Measurements from ENCODE around the gene TNFAIP8L3.
"Not testable (repeated sequence)": the region's sequence is repeated elsewhere in the genome, so short reads cannot be mapped to it uniquely, and the experiment has no call there.

Gene TNFAIP8L3

DNA sequence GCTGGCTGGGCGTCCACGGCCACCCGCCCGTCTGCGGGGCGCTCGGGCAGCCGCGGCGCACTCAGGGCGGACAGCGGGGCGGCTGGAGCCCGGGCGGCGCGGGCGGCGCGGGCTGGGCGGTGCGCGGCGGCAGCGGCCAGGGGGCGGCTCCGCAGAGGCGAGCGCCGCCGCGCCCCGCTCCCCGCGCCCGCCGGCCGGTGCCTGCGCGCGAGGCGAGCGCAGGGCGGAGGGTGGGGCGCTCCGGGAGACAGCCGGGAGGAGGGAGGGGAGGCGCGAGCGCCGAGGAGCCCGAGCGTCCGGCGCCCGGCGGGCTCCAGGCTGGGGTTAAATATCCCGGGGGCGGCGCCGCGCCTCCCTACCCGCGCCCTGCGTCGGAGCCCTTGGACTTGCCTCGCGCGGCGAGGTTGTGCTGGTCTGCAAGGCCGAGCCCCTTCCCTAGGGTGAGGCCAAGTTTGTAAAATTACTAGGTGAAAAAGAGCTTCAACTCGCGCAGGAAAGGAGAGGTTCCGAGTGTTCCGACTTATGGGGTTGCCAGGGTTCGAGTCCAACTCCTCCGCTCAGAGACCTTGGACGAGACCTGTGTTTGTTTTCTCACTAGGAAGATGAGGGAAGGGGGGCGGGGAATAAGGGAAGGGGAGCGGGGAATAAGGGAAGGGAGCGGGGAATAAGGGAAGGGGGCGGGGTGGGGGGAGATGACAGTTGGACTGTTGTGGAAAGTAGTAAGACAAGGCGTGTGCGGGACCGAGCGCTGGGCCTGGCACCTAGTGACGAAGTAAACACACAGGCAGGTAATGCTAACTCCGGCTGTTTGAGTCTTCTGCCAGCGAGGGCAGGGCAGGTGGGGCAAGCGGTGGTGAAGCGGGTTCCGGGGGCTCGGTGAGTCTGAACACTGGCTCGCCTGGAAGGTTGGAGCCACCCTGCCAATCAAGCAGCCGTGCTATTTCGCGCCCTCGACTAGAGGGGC is at the start of gene TNFAIP8L3:
TSS of gene TNFAIP8L3 (minus strand) at position 301 of the 964 bp plus-strand sequence. CDS start 311 bp downstream, outside the sequence.
- no peak for DNase-seq

DNA sequence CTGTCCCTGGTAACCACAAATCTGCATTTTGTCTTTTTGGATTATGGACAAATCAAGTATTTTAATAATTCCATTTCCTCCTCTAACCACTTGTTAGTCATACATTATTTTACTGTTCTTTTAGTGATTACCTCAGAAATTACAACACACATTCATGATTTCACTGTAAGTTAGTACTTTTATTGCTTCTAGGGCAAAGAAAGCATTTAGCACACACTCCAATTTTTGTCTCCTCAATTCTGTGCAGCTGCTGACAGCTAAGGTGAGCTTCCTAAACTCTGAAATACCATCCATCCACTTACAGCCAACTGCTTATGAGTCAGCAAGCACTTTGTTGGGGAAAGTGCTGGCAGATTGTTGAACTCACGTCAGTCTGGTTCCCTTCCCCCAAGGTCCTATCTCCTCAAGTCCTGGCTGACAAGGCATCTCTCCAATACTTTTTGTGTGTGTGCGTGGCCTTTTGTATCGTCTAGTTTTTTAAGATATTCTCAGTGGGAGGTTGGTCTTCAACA is 49.4 kb upstream of the TNFAIP8L3 start:
- no peak for DNase-seq

DNA sequence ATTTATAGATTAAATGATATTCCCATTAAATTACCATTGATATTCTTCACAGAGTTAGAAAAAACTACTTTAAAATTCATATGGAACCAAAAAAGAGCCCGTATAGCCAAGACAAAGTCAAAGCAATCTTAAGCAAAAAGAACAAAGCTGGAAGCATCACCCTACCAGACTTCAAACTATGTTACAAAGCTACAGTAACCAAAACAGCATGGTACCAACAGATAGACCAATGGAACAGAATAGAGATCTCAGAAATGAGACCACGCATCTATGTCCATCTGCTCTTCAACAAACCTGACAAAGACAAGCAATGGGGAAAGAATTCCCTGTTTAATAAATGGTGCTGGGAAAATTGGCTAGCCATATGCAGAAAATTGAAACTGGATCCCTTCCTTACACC is 45.6 kb upstream of the TNFAIP8L3 start:
- not testable (repeated sequence) for DNase-seq

DNA sequence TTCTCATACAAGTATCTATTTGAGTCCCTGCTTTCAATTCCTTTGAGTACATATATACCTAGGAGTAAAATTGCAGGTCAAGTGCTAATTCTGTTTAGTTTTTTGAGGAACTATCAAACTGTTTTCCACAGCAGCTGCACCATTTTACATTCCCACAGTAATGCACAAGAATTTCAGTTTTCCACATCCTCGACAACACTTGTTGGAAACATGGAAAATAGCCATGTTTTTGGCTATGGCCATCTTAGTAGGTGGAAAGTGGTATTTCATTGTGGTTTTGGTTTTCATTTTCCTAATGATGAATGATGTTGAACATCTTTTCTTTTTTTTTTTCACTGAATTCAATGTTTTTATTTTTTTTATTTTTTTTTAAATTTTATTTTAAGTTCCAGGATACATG is 44.4 kb upstream of the TNFAIP8L3 start:
- DNase-seq, result no peak

DNA sequence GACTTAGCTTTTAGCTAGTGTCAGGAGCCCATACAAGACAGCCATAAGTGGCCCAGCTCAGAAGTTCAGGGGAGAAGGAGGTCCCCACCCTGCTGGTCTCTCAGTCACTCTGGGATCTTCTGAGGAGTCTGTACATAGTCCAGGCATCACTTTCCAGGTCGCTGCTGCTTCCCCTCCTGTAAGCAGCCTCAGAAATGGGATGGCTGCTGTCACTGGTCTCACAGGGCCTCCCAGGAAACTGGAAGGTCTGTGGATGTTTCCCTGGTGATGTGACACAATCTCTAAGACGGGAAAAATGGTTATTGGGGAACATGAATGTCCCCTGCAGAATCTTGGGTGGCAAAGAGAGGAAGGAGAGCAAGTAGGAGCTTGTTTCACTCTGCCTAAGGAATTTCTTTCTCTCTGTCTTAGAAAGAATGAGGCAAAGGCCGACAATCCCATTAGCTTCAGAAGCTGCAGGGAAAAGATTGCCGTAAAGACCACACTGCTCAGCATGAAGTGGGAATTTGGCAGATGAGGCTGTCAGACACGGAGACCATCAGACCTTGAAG is 43.2 kb upstream of the TNFAIP8L3 start:
- DNase-seq, result no peak

DNA sequence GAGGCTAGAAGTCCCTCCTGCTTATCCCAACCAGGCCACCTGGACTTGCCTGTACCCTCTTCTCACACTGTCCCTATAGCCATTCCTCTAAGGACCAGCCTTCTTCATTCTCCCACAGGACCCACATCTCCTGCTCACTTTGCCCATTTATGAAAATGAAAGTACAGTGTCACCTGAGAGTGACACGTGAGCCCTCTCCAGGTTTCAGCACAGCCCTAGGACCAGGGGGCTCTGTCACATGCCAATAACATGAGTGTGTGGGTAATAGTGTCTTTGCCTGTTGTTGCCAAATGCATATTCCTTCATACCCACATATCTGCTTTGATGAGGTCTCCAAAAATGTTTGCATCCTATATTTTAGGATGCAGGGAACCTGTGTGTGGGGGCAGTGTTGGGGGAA is 42.3 kb upstream of the TNFAIP8L3 start:
- DNase-seq, result no peak

DNA sequence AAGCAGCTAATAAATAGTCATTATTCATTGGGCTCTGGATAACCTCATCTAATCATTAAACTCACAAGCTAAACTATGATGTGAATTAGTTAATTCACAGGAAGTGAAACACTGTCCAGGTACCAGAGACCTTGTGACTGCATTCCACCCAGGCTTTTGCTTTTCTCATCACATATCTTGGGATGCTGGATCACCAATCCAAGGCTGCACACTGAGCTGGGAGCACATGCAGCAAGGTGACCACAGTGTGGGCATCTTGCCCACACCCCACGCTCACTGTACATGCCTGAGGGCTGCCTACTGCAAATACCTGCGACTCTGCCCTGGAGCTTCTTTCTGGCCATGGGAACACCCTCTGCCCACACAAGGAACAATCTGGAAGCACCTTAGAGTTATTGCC is 40.6 kb upstream of the TNFAIP8L3 start:
- no peak for DNase-seq

DNA sequence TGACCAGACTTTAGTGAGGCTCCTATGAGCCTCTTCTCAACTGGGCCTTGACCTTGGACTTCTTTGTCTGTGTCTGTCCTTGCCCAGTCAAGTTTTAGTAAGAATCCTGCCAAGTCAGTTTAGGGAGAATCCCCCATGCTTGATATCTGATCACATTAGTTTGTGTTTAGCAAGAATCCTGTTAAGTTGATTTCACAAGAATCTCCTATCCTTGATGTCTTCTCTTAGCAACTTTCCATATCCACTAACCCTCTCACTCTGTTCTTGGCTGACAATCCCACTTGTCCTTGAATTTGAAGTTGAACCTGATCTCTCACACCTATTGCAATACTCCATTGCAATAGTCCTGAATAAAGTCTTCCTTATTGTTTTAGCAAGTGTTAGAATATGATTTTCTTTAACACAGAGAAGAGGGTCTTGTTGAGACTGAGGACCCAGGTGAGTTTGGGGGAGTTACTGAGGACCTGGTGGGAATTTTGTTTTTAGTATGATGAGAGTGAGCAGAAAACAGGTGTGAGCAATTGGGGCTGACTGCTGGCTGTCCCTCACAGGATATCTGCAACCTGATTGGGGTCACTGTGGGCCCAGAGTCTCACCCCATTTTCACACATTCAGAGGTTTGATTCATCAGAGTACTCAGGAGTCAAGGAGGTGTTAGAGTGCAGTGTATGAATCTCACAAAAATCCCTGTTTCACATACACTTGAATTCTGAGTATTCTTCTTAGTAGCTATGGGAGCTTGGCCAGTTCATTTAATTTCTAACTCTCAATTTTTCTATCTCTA is 39.9 kb upstream of the TNFAIP8L3 start:
- DNase-seq, result no peak

DNA sequence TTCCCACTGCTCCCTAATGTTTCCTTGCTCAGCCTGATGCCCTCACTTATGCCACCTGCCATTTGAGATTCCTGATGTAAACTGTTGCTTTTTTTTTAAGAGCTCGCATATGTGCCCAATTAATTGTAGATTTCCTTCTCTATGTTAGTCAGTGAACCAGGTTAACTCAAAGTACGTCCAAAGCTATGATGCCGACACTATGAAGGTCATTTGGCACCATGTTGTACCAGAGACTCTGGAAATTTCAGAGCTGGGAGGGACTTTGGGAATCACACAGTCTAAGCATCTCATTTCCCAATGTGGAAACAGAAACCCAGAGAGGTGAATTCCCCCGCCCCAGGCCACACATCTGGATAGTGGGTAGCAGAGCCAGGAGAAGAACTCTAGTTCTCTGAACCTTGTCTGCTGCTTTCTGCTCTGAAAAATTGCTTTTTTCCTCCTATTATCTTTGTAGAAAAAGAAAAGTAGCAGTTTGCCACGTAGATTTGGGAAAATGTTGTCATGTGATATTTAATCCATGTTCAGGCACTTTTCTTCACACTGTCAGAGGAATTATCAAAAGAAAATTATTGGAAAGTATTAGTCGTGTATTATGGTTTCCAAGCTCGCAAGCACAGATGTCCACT is 38.5 kb upstream of the TNFAIP8L3 start:
- DNase-seq, result no peak

DNA sequence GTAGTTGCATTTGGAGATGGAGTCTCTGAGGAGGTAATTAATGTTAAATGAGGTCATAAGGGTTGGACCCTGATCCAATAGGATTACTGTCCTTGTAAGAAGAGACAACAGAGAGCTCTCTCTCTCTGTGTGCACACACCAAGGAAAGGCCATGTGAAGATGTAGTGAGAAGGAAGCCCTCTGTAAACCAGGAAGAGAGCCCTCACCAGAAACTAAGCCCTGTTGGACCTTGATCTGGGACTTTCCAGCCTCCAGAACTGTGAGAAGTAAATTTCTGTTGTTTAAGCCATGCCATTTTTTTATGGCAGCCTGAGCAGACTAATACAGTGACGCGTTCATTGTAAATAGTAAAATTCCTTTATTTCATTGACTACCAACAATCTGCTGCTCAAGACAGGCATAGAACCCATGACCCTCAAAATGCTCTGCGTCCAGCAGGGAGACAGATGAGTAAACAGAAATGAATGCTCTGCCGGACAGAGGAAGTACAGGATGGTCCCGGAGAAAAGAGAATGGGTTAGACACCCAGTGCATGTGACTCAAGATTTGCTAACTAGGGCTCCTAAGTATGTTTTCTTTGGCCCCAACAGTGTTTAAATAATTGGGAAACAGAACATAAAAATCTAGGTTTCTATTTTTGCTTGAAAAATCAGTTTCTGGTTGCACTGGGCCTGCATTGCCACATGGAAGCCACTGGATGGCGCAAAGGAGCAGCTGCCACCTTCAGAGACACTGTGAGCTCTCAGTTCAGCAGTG is 37.9 kb upstream of the TNFAIP8L3 start:
- DNase-seq, result no peak

DNA sequence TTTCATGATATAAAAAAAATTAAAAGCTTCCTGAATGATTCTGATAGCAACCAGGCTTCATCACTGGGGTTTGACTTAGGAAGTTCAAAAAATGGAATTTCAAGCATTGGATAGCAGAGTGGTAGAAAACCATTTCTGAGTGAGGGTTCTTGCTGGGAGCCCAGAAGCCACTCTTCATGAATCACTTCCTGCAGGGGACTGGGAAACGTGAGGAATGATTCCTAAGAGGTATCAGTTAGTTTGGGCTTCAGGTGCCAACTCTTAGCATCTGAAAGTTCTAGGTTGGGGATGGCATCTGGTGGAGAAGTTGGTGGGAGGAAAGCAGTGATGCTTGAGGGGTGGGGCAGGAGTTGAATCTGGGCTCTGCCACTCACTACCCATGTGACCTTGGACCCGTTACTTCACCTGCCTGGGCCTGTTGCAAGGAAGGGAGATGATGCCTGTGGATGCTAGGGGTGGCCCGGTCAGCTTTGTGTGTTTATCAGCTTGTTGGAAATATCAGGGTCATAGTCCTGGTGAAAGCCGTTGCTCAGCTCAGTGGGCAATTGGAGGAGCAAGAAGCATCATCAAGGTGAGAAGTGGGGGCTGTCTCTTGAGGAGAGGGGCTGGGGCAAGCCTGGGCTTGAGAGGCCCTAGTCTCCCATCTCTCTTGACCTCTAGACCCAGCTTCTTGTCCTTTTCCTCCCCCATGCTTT is 37.0 kb upstream of the TNFAIP8L3 start:
- DNase-seq, result no peak

DNA sequence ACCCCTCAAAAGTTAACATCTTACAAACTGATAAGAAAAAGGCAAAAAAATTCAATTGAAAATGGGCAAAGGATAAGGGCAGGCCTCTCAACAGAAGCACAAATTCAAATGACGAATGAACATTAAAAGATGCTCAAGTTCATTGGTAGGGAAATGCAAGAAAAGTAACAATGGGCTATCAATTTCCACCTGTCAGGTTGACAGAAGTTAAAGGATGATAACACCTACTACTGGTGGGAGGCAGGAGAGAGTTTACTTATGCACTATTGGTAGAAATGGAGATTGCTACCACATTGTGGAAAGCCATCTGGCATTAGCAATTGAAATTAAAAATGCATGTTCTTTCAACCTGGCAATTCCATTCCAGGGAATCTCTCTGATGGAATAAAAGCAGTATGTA is 35.6 kb upstream of the TNFAIP8L3 start:
- DNase-seq, result no peak

DNA sequence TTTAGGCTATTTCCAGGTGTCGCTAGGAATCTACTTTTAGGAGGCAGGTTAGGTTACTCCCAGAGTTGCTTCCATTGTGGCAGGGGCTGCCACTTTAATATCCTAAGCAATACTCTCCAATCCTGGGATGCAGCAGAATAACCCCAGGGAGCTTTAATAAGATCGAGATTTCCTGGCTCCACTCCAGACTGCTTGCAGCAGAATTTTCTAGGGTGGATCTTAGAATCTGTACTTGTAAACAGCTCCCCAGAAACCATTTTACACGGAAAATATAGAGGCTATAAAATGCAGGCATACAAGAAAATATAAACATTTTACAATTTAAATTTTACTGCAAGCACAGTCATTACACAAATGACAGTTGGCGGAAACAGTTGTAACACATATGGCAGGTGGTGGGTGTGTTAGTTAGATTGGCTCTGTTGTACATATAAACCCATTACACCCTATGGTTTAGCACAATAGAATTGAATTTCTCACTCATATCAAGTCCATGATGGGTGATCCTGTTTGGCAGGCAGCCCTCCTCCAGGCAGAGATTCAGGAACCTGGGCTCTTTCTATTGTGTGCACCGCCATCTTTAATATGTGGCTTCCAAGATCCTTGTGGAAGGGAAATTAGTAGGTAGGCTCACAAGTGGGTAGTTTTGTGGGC is 35.0 kb upstream of the TNFAIP8L3 start:
- DNase-seq, result no peak

DNA sequence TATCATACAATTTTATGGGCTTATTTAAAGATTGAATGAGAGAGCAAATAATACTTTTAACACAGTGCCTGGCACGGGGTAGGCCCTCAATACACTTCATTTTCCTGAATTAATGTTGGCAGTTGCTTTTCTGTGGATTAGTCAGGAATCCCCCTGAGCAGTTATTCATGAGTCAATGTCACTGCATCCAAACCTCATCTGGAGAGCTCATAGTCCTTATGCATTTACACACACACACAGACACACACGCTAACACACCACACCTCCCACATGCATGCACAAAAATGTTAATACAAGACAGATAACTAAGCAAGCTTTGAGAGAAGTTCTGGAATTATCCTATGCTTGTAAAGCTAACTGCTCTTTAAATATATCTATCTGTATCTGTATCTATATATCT is 34.0 kb upstream of the TNFAIP8L3 start:
- no peak for DNase-seq

DNA sequence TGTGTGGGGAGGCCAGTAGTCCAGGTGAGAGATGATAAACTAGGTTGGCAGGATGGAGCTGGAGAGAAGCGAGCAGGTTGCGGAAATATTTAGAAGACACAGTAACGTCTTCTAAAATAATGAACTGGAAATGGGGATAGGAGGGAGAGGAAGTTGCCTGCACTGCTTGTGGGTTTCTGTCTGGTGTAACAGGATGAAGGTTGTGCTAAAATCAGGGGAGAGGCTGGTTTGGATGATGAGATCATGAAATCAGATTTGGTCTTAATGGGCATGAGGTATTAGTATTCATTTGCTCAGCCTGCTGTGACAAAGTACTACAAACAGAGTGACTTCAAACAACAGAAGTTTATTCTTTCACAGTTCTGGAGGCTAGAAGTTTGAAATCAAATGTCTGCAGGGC is 32.1 kb upstream of the TNFAIP8L3 start:
- DNase-seq, result no peak

DNA sequence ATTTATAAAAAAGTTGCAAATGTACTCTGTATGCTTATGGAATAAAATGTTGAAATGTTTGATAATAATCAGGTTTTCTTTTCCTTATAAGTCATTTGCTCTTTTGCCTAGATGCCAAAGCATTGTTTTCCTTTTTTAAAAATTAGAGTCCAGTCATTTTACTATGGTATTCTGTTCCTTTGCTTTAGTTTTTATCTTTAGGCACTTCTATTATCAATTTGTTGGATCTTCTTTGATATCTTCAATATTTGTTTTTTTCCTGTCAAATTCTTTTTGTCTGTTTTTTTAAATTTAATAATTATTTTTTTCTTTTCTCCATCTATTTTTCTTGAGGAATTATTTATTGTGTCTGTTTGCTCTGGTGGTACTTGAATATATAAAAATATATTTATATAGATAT is 28.3 kb upstream of the TNFAIP8L3 start:
- DNase-seq, result not testable (repeated sequence)

DNA sequence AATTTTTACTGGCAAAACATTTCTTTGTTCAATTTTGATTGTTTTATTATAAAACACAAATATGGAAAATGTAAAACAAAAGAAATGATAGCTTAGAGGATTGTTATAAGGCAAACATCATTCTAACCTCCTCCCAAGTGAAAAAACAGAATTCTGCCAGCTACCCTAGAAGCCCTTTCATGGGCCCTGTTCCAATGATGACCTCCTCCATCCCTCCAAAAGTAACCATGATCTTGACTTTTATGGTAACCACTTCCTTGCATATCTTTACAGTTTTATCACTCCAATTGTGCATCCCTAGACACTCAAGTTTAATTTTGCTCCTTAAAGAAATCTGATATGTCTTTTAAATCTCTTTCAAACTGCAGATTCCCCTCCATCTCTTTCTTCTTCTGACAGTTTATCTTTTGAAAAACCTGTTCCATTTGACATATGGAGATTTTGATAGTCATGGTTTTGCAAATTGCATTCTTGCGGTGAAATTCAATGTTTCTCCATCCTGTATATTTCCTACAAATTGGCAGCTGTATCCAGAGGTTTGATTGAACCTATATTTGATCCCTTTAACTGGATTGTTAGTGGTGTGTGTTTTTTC is 27.0 kb upstream of the TNFAIP8L3 start:
- DNase-seq, result no peak

DNA sequence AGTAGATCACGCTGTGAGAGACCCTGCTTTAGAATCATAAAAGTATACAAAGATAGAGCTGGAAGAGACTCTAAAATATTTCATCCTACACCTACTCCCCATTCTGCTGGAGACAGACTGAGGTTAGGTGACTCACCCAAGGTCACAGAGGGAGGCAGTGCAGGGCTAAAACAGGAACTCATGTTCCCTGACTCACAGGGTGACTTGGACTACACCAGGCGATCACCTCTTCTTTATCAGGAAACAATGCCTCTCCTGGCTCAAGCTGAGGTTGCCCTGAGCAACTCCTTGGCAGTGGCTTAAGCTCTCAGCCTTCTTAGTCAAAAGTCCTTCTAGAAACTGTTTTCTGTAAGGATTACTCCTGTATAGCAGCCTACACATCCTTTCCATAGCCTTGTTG is 26.4 kb upstream of the TNFAIP8L3 start:
- no peak for DNase-seq

DNA sequence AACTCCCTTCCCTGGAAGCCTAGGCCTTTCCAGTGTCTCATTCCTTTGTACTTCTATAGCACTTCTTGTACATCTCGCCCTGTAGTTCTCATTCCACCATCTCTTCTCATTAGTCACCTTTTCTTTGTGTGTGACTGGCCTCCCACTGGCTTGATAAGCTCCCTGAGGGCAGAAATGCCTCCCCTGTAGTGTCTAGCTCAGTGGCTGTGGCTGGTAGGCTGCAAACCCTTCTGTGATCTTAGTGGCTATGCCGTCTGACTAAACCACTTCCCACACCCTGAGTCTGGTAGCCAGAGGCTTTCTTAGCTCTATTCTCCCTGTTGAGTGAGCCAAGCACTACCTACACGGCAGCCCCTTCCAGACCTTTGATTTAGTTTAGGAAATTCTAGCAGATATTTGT is 24.4 kb upstream of the TNFAIP8L3 start:
- no peak for DNase-seq

DNA sequence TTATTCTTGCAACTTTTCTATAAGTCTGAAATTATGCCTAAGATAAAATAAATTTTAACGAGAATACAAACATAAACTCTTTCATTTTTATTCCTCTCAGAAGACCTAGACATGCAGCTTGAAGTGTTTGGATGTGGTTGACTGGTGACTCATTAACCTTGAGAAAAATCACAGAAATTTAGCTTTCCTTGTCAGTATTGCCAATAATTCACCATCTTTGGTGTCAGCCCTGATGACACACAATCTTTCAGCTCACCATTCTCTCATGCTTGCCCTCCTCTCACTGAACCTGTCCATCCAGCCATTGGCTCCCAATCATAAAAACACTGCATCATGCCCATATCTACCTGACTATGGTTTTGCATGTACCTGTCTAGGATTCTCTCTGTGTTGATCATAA is 22.6 kb upstream of the TNFAIP8L3 start:
- DNase-seq, result no peak

All from activated CD8-positive, alpha-beta memory T cell treated with anti-CD3 and anti-CD28 coated beads for 24 hours (primary cell).